ENCODE measurements around the gene INTS11.

INTS11 gene

DNA sequence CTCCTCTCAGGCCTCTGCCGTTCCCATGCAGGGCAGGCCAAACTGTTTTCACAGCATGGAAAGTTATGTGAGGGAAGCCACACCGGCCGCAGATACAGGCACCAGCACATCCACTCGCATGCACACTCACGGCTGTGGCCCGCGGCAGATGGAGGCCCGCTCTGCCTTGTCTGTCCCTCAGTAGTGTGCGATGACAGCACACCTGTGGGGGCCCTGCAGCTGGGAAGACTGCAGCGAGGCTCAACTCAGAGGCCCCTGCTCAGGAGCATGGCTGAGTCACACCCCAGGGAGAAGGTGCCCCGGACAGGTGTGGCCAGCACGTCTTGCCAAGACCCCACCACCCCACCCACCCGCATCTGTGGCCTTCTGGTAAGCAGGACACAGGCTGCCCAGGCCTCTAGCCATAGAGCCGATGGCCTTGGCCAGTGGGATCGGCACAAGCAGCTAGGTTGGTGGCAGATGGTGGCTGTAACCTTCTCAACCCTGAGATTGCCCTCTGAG, 49.5 kb downstream of the INTS11 start:
- TF ChIP-seq, protein P1, sequence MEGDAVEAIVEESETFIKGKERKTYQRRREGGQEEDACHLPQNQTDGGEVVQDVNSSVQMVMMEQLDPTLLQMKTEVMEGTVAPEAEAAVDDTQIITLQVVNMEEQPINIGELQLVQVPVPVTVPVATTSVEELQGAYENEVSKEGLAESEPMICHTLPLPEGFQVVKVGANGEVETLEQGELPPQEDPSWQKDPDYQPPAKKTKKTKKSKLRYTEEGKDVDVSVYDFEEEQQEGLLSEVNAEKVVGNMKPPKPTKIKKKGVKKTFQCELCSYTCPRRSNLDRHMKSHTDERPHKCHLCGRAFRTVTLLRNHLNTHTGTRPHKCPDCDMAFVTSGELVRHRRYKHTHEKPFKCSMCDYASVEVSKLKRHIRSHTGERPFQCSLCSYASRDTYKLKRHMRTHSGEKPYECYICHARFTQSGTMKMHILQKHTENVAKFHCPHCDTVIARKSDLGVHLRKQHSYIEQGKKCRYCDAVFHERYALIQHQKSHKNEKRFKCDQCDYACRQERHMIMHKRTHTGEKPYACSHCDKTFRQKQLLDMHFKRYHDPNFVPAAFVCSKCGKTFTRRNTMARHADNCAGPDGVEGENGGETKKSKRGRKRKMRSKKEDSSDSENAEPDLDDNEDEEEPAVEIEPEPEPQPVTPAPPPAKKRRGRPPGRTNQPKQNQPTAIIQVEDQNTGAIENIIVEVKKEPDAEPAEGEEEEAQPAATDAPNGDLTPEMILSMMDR (IDR thresholded peaks at IDR 0.05; ENCODE audit: insufficient read depth, missing control alignments) = no peak
- no peak for DNase-seq (ENCODE audit: insufficient read length, low spot score)
- no peak for FAIRE-seq

DNA sequence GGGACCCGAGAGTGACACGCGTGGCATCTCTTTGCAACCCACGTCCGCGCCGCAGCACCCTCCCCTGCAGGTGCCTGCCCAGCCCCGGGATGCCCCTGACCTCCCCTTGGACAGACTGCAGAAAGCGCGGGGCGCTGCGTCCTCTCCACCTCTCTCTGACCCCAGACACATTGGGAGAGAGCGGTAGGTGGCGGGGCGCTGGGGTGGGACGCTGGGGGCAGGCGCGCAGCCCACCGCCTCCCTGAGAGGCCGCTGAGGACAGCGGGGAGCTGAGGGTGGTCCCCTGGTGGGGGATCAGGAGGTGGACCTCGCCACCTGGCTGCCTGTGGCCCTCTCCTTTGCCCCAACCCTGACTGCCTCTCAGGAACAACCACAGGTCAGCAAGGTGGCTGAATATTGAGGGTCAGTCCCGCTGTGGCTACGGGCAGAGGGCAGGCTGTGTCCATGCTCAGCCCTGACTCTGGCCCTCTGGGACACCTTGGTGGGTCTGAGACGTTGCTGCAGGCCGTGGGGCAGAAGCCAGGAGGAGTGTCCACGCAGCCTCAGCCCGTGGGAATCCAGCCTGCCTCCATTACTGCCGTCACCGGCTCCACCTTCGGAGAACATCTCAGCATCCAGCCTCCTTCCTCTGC, 50.0 kb downstream of the INTS11 start:
- FAIRE-seq = no peak
- DNase-seq (ENCODE audit: insufficient read length, low spot score) = no peak
- TF ChIP-seq, protein P1 (IDR thresholded peaks at IDR 0.05; ENCODE audit: insufficient read depth, missing control alignments) = no peak

GRCh38 chr1:1273512-1274298, 50.8 kb downstream of the INTS11 start, which contains the start of gene UBE2J2:
TSS of gene UBE2J2 (minus strand) at chr1:1273854. CDS start at chr1:1267992, 5,862 bp downstream.
- DNase-seq (ENCODE audit: insufficient read length, low spot score) (peak; percentile 83), FAIRE-seq (no peak)
- TF ChIP-seq, protein P1 (IDR thresholded peaks at IDR 0.05; ENCODE audit: insufficient read depth, missing control alignments) = no peak

- TF ChIP-seq, protein P1 (IDR thresholded peaks at IDR 0.05; ENCODE audit: insufficient read depth, missing control alignments) = no peak
- FAIRE-seq (no peak), DNase-seq (ENCODE audit: insufficient read length, low spot score) (no peak)
Observed at GRCh38 chr1:1273209-1273511, 51.3 kb downstream of the INTS11 start.

- no peak for FAIRE-seq
- no peak for DNase-seq (ENCODE audit: insufficient read length, low spot score)
- TF ChIP-seq, protein P1 (IDR thresholded peaks at IDR 0.05; ENCODE audit: insufficient read depth, missing control alignments) = no peak
Observed at GRCh38 chr1:1272341-1273208, 51.9 kb downstream of the INTS11 start.

GRCh38 chr1:1270813-1271212, 53.6 kb downstream of the INTS11 start:
- TF ChIP-seq, protein P1 (IDR thresholded peaks at IDR 0.05; ENCODE audit: insufficient read depth, missing control alignments) = no peak
- DNase-seq (ENCODE audit: insufficient read length, low spot score) (no peak), FAIRE-seq (no peak)
